ENCODE data around the gene IRS1.

The IRS1 gene

DNA sequence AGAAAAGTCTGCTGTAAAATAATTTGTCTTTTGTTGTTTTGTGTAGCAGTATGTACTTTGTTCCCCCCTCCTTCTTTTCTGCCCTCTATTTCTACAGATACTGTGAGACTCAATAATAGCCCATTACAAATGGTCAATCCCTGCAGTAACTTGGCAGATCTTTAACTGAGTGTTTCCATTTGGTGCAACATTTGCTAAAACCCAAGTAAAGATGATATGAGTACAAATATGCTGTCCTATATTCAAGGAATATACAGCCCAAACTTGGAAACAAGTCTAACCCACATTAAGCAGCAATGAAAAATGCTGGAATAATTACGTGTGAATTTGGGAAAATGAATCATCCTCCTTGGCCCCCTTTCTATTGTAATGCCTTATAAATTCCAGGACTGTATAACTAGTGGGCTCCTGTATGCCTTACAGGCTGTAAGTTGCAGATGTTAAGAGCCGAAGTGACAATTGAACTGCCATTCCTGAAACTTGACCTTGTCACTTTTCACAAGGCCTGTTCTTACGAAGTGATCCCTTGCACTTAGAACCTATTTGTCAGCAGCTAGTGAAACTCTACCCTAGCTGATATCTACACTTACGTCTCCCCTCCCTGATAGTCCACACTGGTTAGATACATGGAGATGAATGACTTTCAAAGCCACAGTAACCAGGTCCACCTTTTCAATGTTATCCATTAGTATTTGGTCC lies 104.9 kb downstream of the IRS1 start:
- in situ Hi-C loops (cut with MboI; ENCODE audit: low sequenced_read_pairs): no loop called here

DNA sequence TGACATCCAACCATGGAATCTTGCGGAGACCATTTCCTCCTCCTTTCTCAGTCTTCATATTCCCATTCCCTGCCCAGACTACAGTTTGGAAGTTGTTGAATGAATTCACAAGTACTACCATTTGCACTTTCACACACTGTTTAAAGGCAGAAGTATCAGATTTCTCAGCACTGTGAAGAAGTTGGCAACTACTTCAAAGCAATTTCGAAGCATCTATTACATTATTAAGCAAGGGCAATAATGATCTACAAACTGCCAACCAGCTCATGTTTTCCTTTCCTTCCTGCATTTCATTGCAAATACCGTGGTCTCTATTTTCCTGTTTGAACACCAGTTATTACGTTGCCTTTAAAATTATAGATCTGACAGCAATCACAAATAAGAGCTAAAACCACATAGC lies 105.5 kb downstream of the IRS1 start:
- in situ Hi-C loops (cut with MboI; ENCODE audit: low sequenced_read_pairs): no loop called here

DNA sequence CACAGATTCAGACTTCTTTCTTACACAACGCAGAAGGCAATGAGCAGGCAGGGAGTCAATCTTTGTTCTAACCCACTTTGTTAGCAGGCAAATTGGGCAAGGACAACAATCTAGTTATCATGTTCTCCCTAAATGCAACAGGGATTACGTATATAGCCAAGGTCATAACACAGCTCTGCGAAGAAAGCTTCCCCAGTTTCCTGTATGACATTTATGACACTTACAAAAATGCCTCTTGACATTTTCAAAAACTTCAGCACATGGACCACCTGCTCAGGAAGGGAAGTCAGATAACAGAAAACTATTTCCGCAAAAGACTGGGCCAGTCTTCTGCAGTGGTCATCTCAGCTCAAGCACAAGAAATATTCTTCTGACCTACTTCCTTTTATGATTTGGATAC lies 106.1 kb downstream of the IRS1 start:
- in situ Hi-C loops (cut with MboI; ENCODE audit: low sequenced_read_pairs): no loop called here

DNA sequence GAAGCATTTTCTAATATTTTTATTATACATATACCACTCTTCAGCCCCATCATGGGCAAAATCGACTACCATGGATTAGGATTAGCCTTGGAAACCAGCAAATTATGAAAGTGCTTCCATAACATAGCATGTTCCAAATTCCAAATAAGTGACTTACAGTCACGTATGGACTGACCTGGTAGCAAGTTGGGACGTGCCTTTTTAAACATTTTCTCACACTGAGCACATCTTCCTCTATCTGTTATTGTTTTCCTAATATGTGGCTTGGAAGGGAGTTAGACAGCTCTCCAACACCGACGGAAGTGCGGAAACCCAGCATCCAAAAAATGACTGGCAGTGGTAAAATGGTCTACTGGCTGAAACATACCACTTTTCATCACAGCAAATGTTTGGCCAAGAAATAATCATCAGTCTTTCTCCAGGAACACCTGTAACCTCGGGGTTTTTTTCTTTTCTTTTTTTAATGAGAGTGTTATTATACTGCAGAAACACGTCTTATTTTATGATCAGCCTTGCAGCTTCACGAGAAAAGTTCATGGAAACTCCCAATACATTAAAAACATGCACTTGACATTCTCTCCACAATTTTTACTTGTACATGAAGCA lies 107.0 kb downstream of the IRS1 start:
- in situ Hi-C loops (cut with MboI; ENCODE audit: low sequenced_read_pairs): no loop called here

DNA sequence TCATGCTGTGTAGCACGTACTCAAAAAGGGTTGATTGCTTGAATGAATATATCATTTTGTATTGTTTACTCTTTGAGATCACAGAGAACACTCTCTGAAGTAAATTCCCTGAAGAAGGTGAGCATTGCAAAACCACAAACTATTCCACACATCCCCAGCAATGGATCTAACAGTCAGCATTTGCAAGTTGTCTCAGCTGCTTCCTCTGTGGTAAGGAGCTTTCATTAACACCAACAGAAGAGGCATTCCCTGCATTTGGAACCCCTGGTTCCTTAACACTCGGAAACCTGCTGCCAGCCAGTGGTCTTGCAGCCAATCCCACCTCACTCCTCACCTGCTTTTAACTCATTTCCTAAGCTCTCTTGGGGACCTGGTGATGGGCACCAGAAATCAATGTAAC lies 108.4 kb downstream of the IRS1 start:
- in situ Hi-C loops (cut with MboI; ENCODE audit: low sequenced_read_pairs): no loop called here

DNA sequence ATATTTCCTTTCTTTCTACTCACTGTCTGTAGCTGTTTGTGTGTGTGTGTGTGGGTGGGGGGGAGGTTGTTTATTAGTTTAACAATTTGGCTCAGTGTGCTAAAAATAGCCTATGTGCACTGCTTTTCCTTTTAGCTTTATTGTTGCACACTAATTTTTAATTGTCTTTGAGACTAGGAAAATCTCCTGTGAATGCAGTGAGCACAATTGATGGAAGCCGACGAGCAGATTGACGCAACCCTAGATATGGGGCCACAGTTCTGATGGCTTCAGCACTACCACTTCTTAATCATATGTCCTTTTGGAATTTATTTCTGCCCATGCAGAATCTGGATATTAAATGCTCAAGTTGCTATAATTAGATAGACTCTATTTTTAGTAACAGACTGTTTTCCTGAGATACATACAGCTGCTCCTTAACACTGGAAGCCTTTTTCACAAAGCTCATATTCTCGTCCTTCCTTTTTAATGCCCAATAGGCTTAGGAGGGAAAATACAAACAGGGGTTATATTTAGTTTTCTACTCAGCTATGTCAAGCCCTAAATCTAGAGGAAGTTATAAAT lies 109.1 kb downstream of the IRS1 start:
- in situ Hi-C loops (cut with MboI; ENCODE audit: low sequenced_read_pairs): no loop called here

DNA sequence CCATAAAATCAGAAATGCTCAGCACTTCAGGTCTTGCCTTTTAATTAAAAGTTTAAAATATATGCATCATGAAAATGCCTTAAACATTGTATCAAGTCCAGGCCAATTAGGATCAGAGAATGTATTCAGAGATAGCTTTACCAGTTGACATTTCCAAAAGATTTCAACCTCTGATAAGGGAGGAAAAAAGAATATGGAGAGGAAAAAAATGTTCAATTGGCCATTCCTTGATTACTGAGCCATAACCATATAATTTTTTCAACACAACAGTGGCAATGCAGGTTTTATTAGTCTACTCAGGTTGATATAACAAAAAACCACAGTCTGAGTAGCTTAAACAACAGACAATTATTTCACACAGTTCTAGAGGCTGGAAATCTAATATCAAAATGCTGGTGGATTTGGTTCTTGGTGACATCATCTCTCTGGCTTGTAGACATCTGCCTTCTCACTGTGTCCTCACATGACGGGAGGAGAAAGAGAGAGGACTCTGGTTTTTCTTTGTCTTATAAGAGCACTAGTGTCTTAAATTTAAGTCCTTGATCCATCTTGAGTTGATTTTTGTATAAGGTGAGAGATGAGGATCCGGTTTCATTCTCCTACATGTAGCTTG lies 111.9 kb downstream of the IRS1 start:
- in situ Hi-C loops (cut with MboI; ENCODE audit: low sequenced_read_pairs): no loop called here

DNA sequence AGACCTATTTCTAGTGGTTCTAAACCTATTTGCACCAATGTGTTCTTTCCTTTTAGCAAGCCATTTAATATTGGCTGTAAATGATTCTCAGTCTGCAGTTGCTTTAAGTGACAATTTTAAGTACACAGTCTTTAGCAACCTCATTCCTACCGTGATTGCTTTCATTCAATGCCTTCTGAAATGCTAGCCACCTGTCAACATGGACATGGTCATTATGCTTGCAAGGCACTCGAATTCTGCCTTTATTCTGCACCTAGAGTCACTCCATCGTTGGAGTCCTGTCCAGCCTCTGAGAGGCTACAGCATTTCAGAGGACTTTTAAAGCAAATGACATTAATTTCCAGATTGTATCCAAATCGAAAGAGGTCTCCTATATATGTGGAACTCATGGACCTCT lies 115.1 kb downstream of the IRS1 start:
- in situ Hi-C loops (cut with MboI; ENCODE audit: low sequenced_read_pairs): no loop called here

DNA sequence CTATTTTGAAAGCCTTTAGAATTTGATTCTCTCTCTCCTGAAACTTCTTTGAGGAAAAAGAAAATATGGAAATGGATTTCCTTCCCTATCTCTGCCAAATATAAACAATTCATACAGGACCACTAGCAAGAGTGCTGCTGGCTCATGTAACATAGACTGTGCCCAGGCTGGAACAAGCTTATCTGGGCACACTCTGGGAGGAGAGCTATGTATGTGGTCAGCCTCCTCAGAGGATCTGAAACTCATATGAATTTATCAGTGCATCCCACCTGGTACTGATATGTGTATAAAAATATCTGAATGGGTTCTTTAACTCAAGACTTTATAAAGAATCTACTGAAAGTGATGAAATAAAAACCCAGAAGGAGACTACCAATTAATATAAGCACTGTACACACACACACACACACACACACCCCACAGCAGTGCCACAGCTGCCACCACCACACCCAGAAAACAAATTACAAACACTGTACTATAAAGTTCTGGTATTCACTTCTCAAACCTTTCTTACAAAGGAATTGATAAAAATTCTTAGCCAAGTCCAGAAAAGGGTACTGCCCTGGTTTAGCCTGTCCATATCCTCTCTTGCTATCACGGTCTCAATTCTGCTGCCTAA lies 115.6 kb downstream of the IRS1 start:
- in situ Hi-C loops (cut with MboI; ENCODE audit: low sequenced_read_pairs): no loop called here

DNA sequence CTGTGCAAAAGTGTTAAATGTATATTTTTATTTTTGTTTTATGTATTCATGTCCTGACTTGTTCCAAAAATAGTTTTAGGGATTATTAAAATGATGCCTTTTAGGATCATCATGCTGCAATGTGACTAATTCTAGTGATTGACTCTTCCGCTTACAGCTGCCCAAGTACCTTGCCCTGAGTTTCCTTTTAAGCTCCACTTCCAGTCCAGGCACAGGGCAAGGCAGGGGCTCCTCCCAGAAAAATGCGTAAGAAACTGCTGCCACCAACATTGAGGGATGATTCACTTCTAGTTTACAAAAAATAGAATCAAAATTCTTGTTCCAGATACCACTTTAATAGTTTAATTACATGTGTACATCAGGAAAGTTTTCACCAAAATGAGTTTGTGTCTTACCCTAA lies 116.4 kb downstream of the IRS1 start:
- in situ Hi-C loops (cut with MboI; ENCODE audit: low sequenced_read_pairs): no loop called here

All from hTERT RPE-1 (cell line).